GM20431 (cell line): ENCODE data around the gene CERK.
"Not testable (repeated sequence)": the region's sequence is repeated elsewhere in the genome, so short reads cannot be mapped to it uniquely, and the experiment has no call there.

ENCODE experiments used
- in situ Hi-C: fragments of 300-500 bp; cut with MseI, MboI; formaldehyde crosslinking; loops from one replicate; pipeline ENCODE4 v1.15.0; 2020; ENCODE audit warnings: low sequenced_read_pairs; ENCODE audit not compliant: unreplicated experiment

CERK gene, protein sequence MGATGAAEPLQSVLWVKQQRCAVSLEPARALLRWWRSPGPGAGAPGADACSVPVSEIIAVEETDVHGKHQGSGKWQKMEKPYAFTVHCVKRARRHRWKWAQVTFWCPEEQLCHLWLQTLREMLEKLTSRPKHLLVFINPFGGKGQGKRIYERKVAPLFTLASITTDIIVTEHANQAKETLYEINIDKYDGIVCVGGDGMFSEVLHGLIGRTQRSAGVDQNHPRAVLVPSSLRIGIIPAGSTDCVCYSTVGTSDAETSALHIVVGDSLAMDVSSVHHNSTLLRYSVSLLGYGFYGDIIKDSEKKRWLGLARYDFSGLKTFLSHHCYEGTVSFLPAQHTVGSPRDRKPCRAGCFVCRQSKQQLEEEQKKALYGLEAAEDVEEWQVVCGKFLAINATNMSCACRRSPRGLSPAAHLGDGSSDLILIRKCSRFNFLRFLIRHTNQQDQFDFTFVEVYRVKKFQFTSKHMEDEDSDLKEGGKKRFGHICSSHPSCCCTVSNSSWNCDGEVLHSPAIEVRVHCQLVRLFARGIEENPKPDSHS

DNA sequence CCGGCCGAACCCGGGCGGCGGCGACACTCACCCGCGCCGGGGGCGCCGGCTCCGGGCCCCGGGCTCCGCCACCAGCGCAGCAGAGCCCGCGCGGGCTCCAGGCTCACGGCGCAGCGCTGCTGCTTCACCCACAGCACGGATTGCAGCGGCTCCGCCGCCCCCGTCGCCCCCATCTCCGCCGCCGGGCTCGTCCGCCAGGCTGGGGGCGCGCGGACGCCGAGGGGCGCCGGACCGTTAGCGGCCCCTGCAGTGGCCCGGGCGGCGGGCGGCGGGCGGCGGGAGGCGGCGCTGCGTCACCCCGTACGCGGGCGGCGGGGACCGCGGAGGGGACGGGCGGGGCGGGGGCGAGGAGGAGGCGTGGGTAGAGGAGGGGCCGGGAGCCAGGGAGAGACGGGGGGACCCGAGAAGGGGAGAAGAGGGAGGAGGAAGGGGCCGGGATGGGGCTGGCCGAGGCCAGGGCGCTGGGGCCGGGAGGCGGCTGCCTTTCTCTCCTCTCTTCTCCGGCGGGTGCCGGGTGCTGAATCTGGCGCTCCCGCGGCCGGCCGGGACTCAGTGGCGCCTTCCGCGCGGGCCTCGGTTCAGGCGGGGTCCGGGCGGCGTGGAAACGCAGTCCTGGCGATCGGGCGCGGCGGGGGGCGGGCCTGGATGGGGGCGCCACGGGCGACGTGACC lies at the start of gene CERK:
TSS of gene CERK (minus strand) at position 277 of the 671 bp plus-strand sequence. CDS start at position 173, 104 bp downstream.
- in situ Hi-C loops, result no loop called here

DNA sequence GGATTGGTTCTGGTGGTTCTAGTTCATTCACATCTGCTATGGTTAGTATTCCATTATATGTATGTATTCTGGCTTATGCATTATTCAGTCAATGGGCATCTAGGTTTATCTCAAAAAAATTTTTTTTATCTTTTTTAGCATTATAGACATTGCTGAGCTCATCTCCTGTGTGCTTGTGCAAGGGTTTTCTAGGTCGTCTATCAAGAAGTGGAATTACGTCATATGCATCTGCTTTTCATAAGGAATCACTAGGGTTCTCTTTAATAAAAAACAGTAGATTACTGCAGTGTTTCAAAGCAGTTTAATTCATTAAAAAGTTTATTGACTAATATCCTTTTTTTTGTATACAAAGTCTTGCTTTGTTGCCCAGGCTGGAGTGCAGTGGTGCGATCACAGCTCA lies 45.7 kb upstream of the CERK start:
- in situ Hi-C loops, result no loop called here

DNA sequence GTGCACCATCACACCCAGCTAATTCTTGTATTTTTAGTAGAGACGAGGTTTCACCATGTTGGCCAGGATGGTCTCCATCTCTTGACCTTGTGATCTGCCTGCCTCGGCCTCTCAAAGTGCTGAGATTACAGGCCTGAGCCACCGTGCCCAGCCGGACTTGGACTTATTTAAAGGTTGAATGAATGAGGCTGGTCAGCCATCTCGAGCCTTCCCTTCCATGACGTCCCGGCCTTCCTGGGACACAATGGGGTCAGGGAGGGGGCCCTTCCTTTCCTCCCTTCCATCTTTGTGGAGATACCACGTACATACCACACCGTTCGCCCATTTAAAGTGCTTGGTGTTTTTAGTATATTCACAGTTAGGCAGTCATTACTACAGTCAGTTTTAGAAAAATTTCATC lies 44.1 kb upstream of the CERK start:
- in situ Hi-C loops, result not testable (repeated sequence)

DNA sequence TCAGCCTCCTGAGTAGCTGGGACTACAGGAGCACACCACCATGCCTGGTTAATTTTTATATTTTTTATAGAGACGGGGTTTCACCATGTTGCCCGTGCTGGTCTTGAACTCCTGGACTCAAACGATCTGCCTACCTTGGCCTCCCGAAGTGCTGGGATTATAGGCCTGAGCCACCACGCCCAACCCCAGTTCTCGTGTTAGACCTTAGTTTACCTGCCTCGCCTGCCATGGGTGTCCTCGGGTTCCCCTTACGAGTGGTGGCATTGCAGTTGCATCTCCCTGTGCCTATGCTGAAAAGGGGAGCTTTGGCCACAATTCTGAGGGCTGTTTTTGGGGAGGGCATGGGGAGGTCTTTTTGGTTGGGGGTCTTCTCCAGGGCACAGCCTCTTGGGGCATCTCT lies 43.2 kb upstream of the CERK start:
- in situ Hi-C loops, result no loop called here

DNA sequence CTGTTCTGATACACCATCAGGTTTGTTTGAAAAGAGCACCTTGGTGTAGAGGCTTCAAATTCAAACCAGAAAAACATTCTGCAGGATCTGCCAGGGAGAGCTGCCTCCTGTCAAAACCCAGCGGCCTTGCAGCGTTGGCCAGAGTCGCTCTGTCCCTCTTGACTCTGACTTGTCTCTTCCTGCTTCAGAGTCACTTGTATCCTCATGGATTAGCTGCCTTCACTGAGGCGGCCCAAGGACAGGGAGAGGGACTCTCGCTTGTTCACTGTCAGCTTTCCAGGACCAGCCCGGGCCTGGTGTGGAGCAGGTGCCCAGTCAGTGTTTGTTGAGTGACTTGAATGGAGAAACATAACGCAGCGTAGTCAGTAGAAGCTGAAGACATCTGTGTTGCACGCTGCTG lies 42.4 kb upstream of the CERK start:
- in situ Hi-C loops, result no loop called here

DNA sequence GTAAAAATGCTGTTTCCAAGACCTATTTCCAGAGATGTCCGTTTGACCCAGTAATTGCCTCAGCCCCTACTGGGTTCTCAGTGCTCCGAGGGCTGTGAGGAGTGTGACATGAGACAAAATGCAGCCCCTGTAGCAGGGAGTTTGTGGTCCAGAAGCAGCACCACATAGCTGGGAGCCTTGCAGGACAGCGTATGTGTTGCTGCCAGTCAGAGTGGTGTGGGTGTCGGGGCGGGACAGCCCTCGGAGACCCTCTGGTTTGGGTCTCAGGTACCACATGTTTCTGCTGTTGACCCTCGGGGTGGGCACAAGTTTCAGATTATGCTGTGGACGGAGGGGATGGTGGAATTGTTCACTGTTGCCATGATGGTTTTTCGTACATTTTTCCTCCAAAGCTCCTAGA lies 41.6 kb upstream of the CERK start:
- in situ Hi-C loops, result no loop called here

DNA sequence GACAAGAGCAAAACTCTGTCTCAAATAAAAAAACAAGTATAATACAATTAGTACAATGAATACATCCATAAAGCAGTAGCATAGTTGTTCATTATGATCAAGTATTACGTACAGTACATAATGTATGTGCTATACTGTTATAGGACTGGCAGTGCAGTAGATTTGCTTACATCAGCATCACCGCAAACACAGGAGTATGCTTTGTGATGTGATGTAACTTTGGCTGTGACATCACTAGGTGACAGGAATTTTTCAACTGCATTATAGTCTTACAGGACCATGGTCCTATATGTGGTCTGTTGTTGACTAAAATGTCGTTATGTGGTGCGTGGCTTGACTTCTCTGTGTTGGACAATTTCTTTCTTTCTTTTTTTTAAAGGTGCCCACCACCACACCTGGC lies 41.0 kb upstream of the CERK start:
- in situ Hi-C loops, result no loop called here

DNA sequence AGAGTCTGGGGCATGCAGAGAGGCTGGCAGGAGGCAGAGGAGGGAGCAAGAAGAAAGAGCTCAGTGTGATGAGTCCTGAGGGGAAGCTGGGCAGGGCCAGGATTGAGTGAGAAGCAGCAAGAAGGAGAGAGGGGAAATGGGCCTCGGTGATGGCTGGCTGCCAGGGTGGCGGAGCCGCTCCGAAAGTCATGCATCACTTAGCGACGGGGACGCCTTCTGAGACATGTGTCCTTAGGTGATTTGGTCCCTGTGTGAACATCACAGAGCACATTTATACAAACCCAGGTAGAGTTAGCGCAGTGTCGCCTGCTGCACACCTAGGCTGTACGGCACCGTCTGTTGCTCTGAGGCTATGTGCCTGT lies 39.5 kb upstream of the CERK start:
- in situ Hi-C loops, result no loop called here

DNA sequence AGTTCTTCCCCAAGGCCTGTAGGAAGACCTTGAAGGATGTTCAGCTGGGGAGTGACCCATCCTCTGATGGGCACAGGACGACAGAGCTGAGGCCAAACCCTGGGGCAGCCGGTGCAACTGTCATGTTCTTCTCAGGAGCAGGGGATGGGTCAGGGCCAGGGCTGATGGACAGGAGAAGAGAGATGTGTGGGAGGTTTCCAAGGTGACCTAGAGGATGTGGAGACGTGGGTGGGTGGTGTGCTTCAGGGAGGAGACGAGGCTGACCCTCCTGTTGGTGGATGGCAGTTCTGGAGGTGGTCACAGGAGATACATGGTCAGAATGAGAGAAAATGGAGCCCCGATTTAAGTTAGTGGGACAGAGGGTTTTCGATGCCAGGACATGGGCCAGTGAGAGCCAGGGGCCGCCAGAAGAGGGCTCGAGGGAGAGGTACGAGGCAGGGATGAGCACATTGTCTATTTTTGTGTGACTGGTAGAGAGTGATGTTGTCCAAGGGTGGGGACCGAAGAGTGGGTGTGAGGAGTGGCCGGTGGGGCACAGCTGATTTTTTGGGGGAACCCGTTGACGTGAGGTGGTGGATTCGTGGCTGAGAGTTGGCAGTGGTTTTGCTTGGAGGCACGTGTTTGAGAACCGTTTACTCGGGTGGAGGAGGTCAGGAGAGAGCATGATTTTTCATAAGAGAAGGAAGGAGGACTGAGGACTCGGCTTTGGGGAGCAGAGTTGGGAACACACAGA lies 39.0 kb upstream of the CERK start:
- in situ Hi-C loops, result no loop called here

DNA sequence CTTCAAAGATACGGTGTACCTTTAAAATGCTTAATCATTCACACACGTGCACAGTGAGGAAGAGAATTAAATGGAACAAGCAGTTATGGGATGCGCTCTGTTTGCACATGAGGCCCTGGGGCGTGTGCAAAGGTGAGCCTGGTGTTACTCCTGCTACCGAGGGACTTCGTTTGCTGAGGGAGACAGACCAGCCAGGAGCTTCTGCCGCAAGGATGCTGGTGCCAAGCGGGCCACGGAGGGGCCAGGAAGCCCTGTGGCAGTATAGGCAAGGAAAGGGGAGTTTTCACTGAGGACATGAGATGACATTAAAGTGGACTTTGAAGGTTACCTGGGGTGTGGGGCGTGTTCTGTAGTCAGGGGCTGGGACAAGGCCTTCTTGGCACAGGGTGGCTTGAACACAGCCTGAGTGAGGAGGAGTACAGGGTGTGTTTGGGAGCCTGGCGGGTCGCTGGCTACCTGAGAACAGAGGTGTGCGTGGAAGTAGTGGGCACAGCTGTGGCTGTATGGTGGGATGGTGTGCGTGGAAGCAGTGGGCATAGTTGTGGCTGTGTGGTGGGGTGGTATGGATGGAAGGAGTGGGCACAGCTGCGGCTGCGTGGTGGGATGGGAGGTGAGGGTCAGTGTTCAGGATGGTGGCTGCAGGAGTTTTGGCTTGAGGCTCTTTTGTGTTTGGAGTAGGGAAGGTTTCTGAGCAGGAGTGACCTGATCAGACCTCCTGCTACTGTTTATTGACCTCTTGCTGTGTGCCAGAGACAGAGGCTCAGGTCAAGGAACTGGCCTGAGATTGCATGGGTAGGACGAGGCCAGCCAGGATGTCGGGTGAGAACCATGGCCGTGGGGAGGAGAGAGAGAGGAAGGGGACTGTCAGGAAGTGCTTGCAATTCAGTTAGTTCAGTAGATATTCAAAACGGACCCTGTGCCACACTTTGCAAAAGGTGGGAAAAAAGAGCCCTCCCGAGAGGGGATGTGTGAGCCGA lies 38.1 kb upstream of the CERK start:
- in situ Hi-C loops, result no loop called here

DNA sequence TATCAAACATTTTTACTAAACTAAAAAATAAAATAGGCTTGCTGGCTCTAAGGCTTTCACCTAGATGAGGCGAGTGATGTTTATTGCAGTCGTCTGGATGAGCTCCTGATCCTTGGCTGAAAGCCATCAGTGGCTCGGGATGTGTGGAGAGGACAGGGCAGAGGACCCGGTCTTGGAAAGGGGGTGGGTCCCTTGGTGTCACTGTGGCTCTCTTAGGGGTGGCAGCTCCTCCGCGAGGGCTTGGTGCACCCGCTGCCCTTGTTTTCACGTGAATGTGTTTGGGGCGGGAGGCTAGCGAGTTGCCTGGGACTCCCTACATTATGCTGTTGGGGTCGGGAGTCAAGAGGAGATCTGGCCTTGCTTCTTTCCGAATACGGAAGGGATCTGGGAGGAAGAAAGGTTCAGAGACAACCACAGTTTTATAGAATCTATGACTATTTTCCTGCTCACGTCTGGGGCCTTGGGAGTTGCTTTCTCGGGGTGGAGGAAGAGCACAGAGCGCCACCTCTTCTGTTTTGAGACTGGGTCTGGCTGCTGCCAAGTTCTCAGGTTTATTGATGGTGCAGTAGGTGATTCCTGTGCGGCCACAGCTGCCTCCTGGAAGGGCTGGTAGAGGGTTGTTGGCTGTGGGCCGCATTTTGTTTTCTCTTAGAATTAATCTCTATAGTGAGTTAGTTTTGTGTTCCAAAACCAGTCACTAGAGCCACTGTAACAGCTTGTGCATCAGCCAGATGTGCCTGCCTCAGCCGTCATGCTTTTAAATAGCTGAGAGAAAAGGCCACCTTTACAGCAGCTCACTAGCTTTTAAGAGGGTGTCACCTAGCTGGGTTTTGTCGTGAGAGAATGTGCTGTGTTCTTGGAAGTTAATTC lies 37.2 kb upstream of the CERK start:
- in situ Hi-C loops, result no loop called here

DNA sequence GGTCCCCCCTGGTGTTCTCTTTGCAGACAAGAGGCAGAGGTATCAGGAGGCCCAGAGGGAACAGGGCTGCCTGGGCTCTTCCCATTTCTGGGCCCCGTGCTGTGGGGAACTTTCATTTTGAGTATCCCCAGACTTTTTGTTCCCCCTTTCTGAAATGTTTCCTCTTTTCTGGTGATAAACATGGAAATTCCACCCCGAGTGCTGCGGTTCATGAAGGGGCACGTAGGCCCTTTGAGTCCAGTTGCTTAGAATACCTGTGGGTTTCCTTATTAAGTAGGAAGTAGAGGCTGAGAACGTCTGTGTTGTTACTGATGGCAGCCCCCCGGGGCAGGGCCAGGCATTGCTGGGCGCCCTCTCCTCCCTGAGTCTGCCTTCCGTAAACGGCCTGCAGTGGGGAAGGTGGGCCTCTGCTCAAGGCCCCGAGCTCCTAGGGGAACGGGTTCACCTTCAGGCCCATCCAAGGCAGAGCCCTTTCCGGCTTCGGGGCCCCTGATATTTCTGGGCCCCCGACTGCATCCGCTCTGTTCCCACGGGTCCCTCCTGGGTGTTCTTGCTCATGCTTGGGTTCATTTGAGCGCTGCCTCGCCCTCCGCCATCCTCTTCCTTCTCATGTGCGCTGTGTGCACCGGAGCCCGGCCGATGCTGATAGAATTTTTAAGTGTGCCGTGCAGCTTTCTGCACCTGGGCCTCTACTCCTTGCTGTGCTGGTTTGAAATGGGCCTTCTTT lies 36.4 kb upstream of the CERK start:
- in situ Hi-C loops, result no loop called here

DNA sequence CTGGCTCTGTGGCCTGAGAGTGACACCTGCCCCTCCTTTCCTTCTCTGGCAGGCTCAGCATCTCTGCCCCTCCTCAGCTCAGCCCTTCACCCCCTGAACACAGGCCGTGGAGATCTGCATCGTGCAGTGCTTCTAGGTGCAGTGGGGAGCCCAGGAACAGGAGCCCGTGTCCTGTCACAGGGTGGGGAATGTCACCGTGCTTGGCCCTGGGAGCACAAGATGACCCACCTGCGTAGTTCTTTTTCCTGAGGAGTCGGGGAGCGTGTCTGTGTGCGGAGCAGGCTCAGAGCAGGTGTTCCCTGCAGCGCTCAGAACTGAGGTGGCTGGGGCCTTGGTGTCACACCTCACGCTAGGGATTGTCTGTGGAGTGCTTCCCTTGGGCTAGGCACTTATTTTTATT lies 35.0 kb upstream of the CERK start:
- in situ Hi-C loops, result no loop called here

DNA sequence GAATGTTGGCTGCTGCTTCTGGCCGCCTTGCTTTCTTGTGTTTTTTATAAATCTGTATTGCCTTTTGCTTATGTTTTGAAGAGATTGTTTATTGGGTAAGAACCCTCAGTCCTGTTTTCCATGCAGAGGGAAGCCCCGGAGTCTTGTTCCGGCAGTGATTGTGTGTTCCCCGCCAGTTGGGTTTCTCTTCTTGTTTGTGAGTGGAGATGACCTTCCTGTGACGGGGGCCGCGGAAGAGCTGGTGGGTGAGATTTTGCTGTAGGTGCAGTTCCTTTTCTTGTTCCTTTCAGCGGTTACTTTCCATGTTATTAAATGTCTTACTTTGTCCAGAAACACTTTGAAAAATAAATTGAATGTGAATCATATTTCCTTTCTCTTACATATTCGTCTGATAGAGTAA lies 32.7 kb upstream of the CERK start:
- in situ Hi-C loops, result no loop called here

DNA sequence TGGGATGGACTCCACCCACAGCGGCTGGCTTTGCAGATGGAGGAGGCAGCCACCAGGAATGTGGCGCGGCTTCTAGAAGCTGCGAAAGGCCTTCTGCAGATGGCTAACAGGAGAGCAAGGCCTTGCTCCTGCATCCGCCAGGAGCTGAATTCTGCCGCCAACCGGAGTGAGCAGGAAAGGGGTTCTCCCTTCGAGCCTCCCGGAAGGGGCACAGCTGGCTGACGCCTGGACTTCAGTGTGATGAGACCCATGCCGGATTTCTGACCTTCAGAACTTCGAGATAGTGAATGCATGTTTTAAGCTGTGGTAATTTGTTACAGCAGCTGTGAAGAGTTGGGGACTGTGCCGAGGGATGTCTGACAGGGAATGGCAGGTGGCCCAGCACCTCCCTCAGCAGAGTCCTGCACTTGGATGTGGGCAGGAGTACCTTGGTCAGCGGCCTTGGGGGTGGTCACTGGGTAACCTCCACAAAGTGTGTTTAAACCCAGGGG lies 32.1 kb upstream of the CERK start:
- in situ Hi-C loops, result no loop called here

DNA sequence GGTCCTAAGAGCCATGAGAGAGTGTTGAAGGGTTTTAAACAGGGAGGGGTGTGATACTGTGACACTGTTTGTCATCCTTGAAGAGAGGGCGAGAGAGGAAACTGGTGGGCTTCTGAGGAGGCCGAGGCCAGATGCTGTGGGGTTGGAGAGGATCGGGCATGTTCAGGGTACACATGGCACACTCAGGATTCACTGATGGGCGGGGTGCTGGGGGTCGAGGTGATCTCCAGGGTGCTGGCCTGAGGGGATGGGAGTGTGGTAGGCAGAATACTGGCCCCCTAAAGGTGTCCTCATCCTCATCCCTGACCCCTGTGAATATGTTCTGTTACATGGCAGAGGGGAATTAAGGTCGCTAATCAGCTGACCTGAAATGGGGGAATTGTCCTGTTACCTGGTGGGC lies 31.7 kb upstream of the CERK start:
- in situ Hi-C loops, result no loop called here

DNA sequence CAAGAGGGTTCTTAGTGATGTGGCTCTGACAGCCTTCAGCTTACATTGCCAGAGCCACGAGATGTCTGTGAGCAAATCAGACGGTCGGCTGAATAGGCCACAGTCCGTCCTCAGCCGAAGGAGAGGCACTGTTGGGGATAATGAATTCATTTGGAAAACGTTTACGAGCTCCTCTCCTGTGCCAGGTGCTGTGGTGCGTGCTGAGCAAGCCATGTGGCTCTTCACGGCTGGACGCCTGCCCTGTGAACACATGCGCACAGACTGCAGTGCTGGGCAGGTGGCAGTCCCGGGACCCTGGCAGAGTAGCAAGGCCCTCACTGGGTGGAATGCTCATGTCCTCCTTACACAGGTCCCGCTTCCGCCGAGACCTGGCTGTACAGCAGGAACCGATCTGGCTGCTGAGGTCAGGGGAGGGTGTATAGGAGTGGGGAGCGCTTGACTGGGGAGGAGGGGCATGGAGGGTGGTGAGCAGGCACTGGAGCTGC lies 31.2 kb upstream of the CERK start:
- in situ Hi-C loops, result no loop called here
